HepG2 (cell line): ENCODE measurements around the gene C20orf144. TPM values are rescaled to one million over a fixed set of nuclear protein-coding genes. Genes with fewer than 3 reads are reported as not detected.

ENCODE experiments used
- SAFB2 ChIP-seq: sonication (generic); formaldehyde crosslinking; IDR thresholded peaks from 2 replicates; pipeline ENCODE4 v1.5.1; 2020; ENCODE audit warnings: missing genetic modification reagents, low read depth, mild to moderate bottlenecking, borderline replicate concordance
- ZBTB4 ChIP-seq: sonication (generic); formaldehyde crosslinking; IDR thresholded peaks from 2 replicates; pipeline ENCODE4 v1.4.0; 2020; ENCODE audit warnings: missing genetic modification reagents, mild to moderate bottlenecking, borderline replicate concordance
- ZNF362 ChIP-seq: sonication (generic); formaldehyde crosslinking; IDR thresholded peaks from 2 replicates; pipeline ENCODE4 v1.4.0; 2020; ENCODE audit warnings: missing genetic modification reagents, mild to moderate bottlenecking, borderline replicate concordance
- ZNF432 ChIP-seq: sonication (generic); formaldehyde crosslinking; IDR thresholded peaks from 2 replicates; pipeline ENCODE4 v1.5.0; 2020; ENCODE audit warnings: missing genetic modification reagents, mild to moderate bottlenecking, borderline replicate concordance
- ZNF687 ChIP-seq: sonication (generic); formaldehyde crosslinking; IDR thresholded peaks from 2 replicates; pipeline ENCODE4 v1.5.1; 2020; ENCODE audit warnings: mild to moderate bottlenecking, missing genetic modification reagents, moderate library complexity
- polyA plus RNA-seq, 8 experiments: library from polyadenylated mRNA; depleted of rRNA in 3 of 8; stranded (reverse) in 7 of 8; unstranded in 1 of 8; fragments of >200 nt; fragmentation: Illumina TruSeq in 4 of 8; extraction: Trizol in 4 of 8; gene quantifications; 2 replicates each; pipeline versions ENCODE4 v1.2.1 to v1.2.3, GENCODE V29; 2011 to 2016; ENCODE audit warnings: low read depth in 4 of 8, missing spikeins in 1 of 8, mixed read lengths in 1 of 8; ENCODE audit not compliant: insufficient read depth in 1 of 8
- total RNA-seq, 5 experiments: library from RNA; depleted of rRNA; stranded (reverse); fragments of >200 nt; fragmentation: Illumina TruSeq; extraction: Trizol; gene quantifications; 2 replicates each; pipeline ENCODE4 v1.2.3, GENCODE V29; 2016; ENCODE audit warnings: low read depth in 1 of 5
- TF ChIP-seq, protein P1 (sequence below): IDR thresholded peaks from 2 replicates; pipeline ENCODE4 v1.6.1; 2016; ENCODE audit warnings: missing compliant biosample characterization, missing genetic modification reagents, borderline replicate concordance

C20orf144 gene
- total and polyA plus RNA-seq, 2 of the 13 experiments (the other 11 are each of a cell fraction or from before 2014, with no cell fraction given) = 0.09 to 0.16 TPM

DNA sequence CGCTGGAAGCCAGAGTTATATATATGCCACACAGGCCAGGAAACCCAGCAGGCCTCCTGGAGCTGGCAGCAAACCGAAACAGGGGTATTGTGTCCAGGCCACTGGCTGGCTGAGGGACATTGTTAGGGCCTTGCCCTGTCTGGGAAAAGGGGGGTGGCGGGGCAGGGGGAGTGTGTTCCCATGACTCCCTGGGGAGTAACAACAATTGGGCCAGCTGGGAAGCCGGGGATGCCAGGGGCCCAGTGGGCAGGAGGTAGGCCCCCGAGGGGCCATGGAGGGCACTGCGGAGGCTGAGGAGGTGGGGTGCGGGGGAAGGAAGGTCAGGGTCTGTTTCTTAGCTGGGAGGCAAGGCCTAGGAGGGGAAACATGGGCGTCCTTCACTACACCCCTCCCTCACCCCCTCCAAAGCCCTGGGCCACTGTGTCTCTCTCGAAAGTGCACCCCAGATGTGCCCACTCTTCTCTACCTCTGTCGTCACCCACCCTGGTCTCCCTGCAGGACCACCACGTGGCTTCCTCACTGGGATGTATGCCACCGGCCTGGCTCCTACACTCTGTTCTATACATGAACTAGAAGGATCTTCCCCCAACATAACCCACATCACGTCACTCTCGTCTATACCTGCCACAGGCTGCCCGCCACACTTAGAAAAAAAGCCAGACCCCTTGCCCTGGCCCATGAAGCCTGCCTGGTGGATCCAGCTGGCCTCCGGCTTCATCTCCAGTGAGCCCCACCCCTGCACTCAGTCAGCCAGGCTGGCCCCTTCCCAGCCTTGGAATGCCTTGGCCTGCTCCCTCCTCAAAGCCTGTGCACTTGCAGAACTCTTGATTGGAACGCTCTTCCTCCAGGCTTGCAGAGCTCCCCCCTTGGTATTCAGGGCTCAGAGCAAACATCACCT lies 31.9 kb downstream of the C20orf144 start (continued):
- peak; percentile 32; the same call in 1 of the 2 replicates for TF ChIP-seq ZBTB4
- TF ChIP-seq ZNF362 (CRISPR knock-in tag) = no peak
- TF ChIP-seq ZNF687 (CRISPR knock-in tag) = peak; percentile 30; the same call in 1 of the 2 replicates
- TF ChIP-seq, protein P1, sequence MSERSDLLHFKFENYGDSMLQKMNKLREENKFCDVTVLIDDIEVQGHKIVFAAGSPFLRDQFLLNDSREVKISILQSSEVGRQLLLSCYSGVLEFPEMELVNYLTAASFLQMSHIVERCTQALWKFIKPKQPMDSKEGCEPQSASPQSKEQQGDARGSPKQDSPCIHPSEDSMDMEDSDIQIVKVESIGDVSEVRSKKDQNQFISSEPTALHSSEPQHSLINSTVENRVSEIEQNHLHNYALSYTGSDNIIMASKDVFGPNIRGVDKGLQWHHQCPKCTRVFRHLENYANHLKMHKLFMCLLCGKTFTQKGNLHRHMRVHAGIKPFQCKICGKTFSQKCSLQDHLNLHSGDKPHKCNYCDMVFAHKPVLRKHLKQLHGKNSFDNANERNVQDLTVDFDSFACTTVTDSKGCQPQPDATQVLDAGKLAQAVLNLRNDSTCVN (CRISPR knock-in tag) = no peak
- no peak for TF ChIP-seq ZNF432 (CRISPR knock-in tag)
- TF ChIP-seq SAFB2 (CRISPR knock-in tag) = 0 out of 2 replicates have a peak, but pooled peaks have one; percentile 35
